NCI-H2107 treated with DMSO at 0.1 percent for 48 hours (cell line): ENCODE measurements around the gene VDAC1.
A peak's percentile ranks its signal among the peaks of the same experiment; 100 is the strongest.
"Not testable (repeated sequence)": the region's sequence is repeated elsewhere in the genome, so short reads cannot be mapped to it uniquely, and the experiment has no call there.

Experiments
- DNase-seq: peaks from one replicate; lab custom pipeline; 2025; ENCODE audit not compliant: unreplicated experiment; lab: John Stamatoyannopoulos, UW

The VDAC1 gene

DNA sequence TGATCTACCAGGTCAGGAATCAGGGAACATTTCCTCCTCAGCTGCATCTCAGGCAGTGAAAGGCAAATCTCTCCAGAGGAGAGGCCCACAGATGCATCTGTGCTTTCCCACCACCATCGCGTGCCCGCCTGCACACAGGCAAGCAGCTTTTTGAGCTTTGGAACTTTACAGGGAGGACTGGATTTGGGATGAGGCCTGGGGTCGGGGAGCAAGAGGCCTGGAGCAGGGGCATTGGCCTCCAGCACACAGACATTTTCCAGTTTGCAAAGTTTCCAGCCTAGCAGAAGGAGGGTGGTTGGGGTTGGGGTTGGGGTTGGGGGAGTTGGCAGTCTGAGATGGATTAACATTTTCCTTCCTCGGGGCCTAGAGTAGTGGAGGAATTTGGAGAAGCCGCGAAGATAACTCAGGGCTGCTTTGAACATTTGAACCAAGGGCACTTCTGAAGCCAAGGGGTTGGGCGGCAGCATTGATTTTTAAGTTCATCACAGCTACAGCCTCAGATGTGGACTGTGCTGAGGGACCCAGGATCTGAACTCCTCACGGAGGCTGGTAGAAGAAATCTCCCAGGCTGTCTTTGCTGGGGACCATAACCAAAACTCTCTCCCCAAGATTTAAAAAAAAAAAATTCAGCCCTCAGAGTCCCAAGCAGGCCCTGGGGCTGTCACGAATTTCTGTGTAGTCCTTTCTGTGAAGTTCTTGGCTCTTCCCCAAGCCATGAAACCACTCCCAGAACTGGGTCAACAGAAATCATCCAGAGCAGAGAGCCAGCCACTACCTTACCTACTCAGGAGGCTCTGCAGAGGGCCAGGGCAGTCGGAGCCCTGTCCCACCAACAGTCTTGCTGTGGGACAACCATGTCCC lies 61.9 kb downstream of the VDAC1 start:
- no peak for DNase-seq

GRCh38 chr5:133941456-133942196 lies 63.1 kb downstream of the VDAC1 start:
- DNase-seq = no peak

- no peak for DNase-seq
These were observed 65.1 kb downstream of the VDAC1 start for GRCh38 chr5:133939668-133940067.

DNA sequence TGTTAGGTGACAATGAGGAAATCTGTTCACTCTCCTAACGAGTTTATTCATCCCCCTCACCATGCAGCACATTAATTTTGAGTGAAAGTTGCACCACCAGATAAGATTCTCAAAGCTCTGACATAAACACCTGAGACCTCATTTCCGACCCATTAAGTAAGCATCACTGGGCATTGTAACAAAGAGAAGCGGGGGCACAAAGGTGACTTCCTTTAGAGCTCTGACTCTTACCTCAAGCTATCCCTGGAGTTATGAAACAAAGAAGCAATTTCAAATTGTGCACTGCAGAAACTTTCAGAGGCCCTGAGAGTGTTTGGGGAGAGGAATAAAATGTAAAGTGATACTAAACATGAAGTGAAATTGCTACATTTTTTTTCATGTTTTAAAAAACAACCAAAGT lies 65.8 kb downstream of the VDAC1 start:
- no peak for DNase-seq

GRCh38 chr5:133938039-133938821 lies 66.5 kb downstream of the VDAC1 start:
- DNase-seq = no peak

DNA sequence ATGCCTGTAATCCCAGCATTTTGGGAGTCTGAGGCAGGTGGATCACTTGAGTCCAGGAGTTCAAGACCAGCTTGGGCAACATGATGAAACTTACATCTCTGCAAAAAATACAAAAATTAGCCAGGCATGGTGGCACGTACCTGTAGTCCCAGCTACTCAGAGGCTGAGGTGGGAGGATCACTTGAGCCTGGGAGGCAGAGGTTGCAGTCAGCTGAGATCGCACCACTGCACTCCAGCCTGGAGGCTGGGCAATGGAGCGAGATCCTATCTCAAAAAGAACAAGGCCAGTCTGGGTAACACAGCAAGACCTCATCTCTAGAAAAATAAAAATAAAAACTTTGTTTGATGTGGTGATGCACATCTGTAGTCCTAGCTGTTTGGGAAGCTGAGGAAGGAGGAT lies 67.1 kb downstream of the VDAC1 start:
- DNase-seq = not testable (repeated sequence)

GRCh38 chr5:133936651-133937015 lies 68.1 kb downstream of the VDAC1 start:
- DNase-seq = no peak

DNA sequence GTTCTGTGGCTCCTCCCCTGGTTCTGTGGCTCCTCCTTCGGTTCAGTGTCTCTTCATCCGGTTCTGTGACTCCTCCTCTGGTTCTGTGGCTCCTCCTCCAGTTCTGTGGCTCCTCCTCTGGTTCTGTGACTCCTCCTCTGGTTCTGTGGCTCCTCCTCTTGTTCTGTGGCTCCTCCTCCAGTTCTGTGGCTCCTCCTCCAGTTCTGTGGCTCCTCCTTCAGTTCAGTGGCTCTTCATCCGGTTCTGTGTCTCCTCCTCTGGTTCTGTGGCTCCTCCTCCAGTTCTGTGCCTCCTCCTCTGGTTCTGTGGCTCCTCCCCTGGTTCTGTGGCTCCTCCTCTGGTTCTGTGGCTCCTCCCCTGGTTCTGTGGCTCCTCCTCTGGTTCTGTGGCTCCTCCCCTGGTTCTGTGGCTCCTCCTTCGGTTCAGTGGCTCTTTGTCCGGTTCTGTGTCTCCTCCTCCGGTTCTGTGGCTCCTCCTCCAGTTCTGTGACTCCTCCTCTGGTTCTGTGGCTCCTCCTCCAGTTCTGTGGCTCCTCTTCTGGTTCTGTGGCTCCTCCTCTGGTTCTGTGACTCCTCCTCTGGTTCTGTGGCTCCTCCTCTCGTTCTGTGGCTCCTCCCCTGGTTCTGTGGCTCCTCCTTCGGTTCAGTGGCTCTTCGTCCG lies 68.7 kb downstream of the VDAC1 start:
- DNase-seq = not testable (repeated sequence)

GRCh38 chr5:133935667-133935940 lies 69.2 kb downstream of the VDAC1 start:
- DNase-seq = no peak

DNA sequence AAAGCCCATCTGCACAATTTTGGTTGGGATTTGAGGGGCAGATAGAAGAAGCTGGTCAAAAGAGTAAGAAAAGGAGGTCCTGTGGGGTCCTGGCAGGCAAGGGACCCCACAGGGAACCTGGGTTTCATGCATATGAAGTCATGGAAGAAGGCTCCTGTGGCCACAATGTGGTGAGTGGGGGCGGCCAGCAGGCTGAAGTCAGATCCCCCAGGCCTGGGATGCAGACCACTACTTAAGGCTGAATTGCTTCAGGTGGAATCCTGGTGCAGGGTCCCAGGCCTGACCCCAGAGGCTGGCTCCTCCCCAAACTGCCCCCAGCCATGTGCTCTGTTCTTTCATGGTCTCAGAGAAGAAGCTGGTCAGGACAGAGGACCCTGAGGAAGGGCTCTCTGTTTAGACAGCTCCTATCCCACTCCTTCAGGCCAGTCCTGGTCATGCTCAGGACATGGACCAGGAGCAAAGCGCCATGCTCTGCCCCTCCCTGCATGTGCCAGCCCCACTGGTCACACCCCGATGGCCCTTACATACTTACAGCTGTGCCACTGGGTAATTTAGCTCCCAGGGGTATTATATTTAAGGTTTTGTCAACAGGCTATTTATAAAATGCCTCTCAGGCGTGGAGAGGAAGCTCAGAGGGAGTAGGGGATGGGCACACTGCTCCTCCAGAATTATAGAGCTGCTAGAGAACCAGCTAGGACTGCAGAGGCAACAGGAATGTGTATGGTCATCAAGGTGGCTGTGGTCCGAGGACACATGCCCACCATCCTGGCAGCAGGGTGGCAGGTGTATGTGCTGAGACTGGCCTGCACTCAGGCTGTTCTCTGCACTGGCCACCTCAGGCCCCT lies 69.7 kb downstream of the VDAC1 start:
- peak; percentile 49 for DNase-seq

DNA sequence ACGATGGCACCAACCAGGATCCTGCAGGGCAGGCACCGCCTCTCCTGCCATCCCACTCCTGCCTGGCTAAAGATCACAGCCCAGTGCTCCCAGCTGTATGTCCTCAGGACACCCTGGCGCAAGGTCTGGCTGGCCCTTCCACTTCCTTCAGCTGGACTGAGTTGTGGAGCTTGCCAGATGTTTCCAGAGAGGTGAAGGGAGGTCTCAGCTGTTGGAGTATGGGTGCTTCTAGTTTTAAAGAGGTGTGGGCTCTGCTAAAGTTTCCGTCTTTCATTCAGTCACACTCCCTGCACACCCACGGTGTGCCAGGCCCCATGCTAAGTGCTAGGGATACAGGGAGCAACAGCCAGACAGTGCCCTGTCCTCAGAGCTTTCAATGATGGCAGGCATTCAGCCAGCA lies 70.5 kb downstream of the VDAC1 start:
- DNase-seq = no peak

DNA sequence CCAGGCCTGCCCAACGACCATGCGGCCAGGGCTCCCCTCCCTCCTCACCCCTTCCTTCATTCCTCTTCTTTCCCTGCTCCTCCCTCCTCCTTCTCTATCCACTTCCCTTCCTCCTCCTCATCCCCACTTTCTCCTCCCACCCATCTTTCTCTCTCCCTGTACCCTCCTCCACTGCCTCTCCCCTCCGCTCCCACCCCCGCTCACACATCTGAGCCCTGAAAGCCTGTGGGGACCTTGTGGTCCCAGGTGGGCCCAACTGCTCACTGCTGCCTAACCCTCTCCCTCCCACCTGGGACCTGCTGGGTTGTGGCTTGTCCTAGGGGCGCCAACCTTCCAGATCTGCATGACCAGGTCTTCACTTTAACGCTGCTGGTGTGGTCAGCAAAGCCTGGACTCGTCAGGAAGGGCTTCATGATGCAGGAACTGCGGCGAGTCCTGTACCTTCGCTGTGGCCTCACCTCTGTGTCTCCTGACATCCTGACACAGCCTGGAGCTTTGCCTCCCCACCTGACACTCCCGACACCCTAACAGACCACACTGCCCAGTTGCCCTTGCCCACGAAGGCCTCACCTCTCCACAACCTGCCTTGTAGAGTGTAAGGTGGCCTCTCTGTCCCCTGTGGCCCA lies 71.0 kb downstream of the VDAC1 start:
- no peak for DNase-seq

DNA sequence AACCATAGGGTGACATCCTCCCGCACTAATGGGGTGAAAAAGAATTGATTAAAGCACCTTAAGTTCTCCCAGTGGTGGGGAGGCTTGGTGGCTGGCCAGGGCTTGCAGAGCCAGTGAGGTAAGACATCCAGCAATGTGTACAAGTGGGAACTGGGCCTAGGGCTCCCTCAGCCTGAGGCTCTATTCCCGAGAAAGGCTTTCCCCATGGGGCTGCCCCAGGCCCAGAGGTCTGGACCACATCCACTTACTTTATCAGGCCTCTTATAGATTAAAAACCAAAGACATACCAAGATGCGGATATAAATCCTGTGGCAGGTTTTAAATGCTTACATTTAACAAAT lies 71.6 kb downstream of the VDAC1 start:
- DNase-seq = no peak

- no peak for DNase-seq
These were observed 72.2 kb downstream of the VDAC1 start for GRCh38 chr5:133932441-133933168.

- no peak for DNase-seq
These were observed 73.2 kb downstream of the VDAC1 start for GRCh38 chr5:133931546-133931945.

DNA sequence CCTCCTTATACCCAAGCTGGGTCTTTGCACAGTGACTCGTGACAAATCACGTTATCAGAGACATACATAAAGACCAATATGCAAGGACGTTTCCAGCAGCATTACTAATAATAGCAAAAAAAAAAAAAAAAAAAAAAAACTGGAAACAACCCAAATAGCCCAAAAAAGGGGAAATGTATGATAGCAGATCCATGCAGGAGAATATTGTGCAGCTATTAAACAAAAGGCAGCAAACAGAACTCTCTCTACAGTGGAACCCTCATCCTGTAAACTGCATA lies 74.0 kb downstream of the VDAC1 start:
- DNase-seq = no peak

DNA sequence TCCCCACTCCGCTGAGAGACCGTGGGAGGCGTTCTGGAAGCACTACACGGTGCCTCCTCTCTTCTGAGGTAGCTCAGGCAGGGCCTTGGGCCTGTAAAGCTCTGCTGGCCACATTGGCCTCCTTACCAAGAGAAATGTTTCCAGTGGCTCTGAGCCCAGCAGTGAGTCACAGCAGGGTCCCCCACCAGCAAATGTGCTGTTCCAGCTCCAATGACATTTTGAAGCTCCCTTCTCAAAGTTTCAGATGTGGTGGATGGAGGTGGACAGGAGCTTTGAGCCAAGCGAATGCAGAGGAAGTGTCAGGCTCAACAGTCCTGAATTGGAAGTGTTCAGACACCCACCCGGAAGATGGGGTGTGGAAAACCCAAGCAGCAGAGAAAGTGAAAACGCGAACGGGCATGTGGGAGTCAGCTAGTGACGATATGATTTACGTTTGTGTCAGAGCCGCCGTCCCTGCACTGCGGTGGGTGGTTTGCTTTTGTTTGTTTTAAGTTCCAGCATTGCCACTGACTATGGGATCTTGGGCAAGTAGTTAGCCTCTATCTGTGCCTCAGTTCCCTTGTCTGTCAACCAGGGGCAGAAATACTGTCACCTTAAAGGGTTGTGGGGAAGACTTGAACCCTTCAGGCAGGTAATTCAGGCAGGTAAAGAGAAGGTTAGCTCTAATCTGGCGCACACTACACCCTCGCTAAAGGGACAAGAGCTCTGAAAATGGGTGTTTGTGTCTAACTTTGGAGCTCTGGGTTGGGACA lies 74.5 kb downstream of the VDAC1 start:
- no peak for DNase-seq

GRCh38 chr5:133928587-133929393 lies 76.0 kb downstream of the VDAC1 start:
- no peak for DNase-seq
